Muscle layer of colon (tissue), 2 donors: Measurements from ENCODE around the gene CBLN3.

Source experiments
- H3K27ac ChIP-seq: one replicate; pipeline ENCODE4 v1.7.0; 2013; ENCODE audit warnings: low read depth, mild to moderate bottlenecking, low read length, moderate library complexity
- H3K27me3 ChIP-seq, 2 donors: one replicate each; pipeline ENCODE4 v1.7.0; 2013; ENCODE audit warnings: low read length in 2 of 2, mild to moderate bottlenecking in 2 of 2; ENCODE audit not compliant: insufficient read depth in 2 of 2, control insufficient read depth in 1 of 2
- H3K36me3 ChIP-seq: one replicate; pipeline ENCODE4 v1.7.0; 2013; ENCODE audit warnings: mild to moderate bottlenecking, low read length; ENCODE audit not compliant: insufficient read depth
- H3K4me1 ChIP-seq: one replicate; pipeline ENCODE4 v1.7.0; 2013; ENCODE audit warnings: mild to moderate bottlenecking, low read length; ENCODE audit not compliant: insufficient read depth
- H3K4me3 ChIP-seq, 2 donors: one replicate each; pipeline ENCODE4 v1.7.0; 2013; ENCODE audit warnings: low read length in 2 of 2, low read depth in 1 of 2, mild to moderate bottlenecking in 1 of 2, moderate library complexity in 1 of 2
- H3K9ac ChIP-seq: one replicate; pipeline ENCODE4 v1.7.0; 2013; ENCODE audit warnings: low read length
- H3K9me3 ChIP-seq: one replicate; pipeline ENCODE4 v1.7.0; 2013; ENCODE audit warnings: mild to moderate bottlenecking, low read length
- donor health status: abdominal sarcoma.
- donor health status: Adenocarcinoma of cecum.

CBLN3 gene

DNA sequence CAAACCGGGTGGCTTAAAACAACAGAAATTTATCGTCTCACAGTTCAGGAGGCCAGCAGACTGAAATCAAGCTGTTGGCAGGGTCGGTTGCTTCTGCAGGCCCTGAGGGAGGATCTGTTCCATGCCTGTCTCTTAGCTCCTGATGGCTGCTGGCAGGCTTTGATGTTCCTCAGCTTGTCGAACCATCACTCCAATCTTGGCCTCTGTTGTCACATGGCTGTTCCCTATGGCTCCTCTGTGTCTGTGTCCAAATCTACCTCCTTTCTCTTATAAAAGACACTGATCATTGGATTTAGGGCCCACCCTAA, 47.5 kb downstream of the CBLN3 start:
- no peak overlapping the region for H3K27ac ChIP-seq

DNA sequence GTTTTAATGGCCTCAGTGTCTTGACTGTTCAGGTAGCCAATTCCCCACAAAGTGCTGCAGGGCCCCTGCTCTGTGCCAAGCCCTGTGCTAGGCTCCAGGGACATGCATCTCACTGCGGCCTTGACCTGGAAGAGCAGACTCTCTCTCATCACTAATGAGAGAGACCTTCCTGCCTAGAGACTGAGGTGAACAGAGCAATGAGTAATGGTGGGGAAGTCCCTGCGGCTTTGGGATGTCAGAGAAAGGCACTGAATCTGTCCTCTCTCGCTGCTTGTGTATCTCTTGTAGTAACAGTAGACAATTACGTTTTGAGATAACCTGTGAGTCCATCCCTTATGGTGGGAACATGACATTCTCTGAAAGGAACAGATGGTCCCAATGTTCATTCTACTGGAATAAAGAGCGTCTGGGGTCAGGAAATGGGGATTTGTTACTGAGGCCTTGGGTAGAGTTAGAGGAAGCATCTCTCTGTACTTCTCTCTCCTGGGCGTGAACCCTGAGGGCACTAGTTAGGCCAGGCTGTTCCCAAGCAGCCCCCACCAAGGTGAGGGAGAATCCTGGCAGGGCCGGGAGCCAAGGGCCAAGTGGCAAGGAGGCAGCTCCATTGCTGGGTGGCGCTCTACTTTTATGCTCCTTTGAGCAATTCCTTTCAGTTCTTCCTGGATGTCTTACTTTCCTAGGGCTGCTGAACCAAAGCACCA, 48.0 kb downstream of the CBLN3 start:
- Histone ChIP-seq H3K4me1 (peaks cover 9% of the 10 kb centered on the region), H3K36me3 (peaks cover 4% of the 10 kb centered on the region), H3K27ac (no peak overlapping the region), H3K27me3 (no peaks in the 10 kb centered on the region), H3K9me3 (no peaks in the 10 kb centered on the region), H3K9ac (no peak overlapping the region), H3K4me3 (no peak overlapping the region)

More for the DNA sequence above, 47.5 kb downstream of the CBLN3 start:
- no peaks in the 10 kb centered on the region for H3K36me3 ChIP-seq
- peaks cover 9% of the 10 kb centered on the region for H3K4me1 ChIP-seq
- H3K4me3 ChIP-seq, result no peak overlapping the region
- H3K9me3 ChIP-seq, result no peaks in the 10 kb centered on the region
- no peaks in the 10 kb centered on the region for H3K27me3 ChIP-seq
- no peak overlapping the region for H3K9ac ChIP-seq

DNA sequence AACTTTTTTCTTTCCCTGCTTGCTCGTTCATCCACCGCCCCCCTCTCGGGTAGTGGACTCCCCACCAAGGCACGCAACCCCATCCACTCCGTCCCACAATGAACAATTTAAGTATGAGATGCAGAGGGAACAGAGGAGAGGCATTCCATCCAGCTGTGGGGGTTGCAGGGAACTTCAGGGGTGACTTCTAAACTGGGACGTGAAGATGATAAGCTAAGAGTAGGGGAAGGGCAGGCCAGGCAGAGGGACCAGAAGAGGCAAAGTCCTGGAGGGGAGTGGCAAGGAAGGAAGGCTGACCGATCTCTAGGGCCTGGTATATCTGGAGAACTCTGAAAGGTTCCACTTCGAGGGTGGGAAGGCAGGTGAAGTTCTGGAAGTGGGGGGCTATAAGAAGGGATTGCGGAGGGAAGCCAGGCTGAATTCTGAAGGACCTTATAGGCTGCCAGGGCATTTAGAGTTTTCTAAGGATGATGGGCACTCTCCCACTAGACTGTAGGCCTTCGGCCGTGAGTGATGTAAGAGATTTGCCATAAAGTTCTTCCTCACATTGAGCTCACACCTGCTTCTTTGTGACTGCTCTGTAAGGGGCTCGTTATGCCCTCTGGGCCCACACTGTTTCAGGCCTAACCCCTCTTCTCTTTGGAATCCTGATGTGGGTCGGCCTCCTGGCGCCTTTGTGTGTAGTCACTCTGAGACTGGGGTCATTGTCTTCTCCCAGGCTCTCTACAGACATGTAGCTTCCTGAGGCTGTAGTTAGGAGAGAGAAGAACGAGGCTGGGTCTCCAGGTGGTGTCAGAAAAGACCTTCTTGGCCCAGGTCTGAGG, 49.3 kb downstream of the CBLN3 start:
- H3K27me3 ChIP-seq, result no peaks in the 10 kb centered on the region
- H3K27ac ChIP-seq, result no peak overlapping the region

DNA sequence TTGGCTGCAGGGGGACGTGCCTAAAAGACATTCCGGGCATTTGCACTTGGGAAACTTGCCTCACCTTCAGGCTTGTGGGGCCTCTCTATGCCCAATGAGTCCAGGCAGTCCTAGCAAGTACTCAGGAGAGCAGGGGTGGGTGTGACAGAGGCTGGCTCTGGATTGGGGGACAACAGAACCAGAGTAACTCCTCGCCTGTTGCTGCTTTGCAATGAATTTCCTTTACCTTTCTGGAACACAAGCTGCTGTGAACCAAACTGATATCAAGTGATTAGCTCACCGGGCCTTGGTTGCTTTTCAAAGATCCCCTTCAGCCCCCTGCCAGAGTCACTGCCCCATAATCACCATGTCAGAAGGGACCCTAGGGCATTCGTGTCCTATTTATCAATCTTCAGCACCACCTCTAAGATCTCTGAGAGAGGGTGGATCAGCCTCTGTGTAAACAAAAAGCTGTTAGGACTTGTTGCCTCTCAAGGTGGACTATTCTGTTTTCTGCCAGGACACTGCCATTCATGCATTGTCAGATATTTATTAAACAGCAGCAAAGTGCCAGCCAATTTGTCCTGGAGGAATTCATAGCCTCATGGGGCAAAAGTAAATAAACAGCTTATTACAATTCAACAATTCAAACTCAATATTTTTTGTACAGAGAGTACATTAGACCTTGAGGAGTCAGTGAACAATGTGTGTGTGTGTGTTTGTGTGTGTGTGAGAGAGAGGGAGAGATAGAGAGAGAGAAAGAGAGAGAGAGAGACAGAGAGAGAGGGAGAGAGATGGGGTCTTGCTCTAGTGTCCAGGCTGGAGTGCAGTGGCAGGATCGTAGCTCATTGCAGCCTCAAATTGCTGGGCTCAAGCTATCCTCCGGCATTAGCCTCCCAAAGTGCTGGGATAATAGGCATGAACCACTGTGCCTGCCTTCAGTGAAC, 50.2 kb downstream of the CBLN3 start:
- Histone ChIP-seq H3K9me3 (no peaks in the 10 kb centered on the region), H3K4me3 (no peak overlapping the region), H3K9ac (no peak overlapping the region), H3K27me3 (no peaks in the 10 kb centered on the region), H3K4me1 (peaks cover 9% of the 10 kb centered on the region), H3K27ac (no peak overlapping the region), H3K36me3 (peaks cover 24% of the 10 kb centered on the region)

More for the DNA sequence above, 49.3 kb downstream of the CBLN3 start:
- no peak overlapping the region for H3K9ac ChIP-seq
- no peaks in the 10 kb centered on the region for H3K9me3 ChIP-seq
- H3K4me1 ChIP-seq, result peaks cover 9% of the 10 kb centered on the region
- H3K36me3 ChIP-seq, result peaks cover 17% of the 10 kb centered on the region
- H3K4me3 ChIP-seq, result no peak overlapping the region

DNA sequence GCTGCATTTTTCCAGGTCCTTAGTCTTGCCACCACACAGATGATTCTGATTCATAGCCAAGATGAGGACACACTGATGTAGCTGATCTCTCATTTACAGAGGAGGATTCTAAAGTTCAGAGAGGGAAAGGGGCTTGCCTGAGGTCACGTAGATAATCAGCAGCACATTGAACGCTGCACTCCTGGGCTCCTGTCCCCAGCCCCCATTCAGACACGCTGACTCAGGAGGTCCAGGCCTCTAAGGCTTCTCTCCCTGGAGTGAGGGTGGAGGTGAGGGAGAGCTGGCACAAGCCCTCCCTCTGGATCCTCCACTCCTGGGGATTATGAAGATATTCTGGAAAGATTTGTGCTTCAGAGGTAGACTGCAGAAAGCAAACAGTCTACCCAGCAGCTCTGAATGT, 51.1 kb downstream of the CBLN3 start:
- H3K27me3 ChIP-seq, result no peaks in the 10 kb centered on the region
- H3K9me3 ChIP-seq, result no peaks in the 10 kb centered on the region
- peaks cover 33% of the 10 kb centered on the region for H3K36me3 ChIP-seq
- H3K9ac ChIP-seq, result no peak overlapping the region
- H3K27ac ChIP-seq, result no peak overlapping the region
- H3K4me3 ChIP-seq, result no peak overlapping the region
- peaks cover 9% of the 10 kb centered on the region for H3K4me1 ChIP-seq

DNA sequence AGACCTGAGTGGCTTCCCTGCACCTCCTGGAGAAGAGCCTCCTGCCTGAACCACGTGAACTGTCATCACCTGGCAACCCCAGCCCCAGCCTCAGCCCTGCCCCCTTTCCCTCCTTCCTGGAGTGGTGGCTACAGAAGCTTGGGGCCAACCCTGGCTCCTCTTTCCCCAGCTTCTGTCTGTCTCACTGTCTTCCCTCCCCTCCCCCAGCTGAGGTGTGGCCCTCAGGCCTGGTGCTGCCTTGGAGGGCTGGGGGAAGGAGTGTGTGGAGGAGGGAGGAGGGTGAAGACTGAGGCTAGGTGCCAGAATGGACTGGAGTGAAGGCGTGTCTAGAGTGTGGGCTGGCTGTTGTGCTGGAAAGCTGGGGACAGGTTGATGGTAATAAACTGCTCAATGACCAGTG, 51.8 kb downstream of the CBLN3 start:
- H3K9ac ChIP-seq, result no peak overlapping the region
- H3K27me3 ChIP-seq, result no peaks in the 10 kb centered on the region
- peaks cover 36% of the 10 kb centered on the region for H3K36me3 ChIP-seq
- H3K4me3 ChIP-seq, result no peak overlapping the region
- H3K27ac ChIP-seq, result no peak overlapping the region
- no peaks in the 10 kb centered on the region for H3K9me3 ChIP-seq
- H3K4me1 ChIP-seq, result peaks cover 9% of the 10 kb centered on the region

DNA sequence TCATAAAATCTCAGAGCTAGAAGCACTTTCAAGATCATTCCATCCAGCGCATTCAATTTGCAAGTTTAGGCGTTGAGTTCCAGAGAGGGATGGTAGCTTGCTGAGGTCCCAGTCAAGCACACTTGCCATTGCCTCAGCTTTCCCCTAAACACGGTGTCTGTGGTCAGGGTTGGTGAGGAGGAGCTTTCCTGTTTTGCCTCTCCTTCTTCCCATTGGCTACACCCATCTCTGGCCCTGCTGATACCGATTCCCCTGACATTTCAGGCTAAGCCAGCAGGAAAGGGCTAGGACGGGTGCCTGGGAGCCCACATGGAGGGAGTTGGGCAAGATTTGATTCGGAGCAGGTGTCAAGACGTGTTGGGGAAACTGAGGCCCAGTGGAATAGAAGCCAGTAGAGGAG, 52.3 kb downstream of the CBLN3 start:
- Histone ChIP-seq H3K4me3 (no peak overlapping the region), H3K27me3 (no peaks in the 10 kb centered on the region), H3K36me3 (peaks cover 36% of the 10 kb centered on the region), H3K9me3 (no peaks in the 10 kb centered on the region), H3K9ac (no peak overlapping the region), H3K4me1 (peaks cover 9% of the 10 kb centered on the region), H3K27ac (no peak overlapping the region)
